ENCODE measurements around the gene PHACTR2. TPM values are rescaled to one million over a fixed set of nuclear protein-coding genes. Genes with fewer than 3 reads are reported as not detected.

The PHACTR2 gene
- total and polyA plus RNA-seq, 2 of the 13 experiments (the other 11 are each of a cell fraction or from before 2014, with no cell fraction given), result 11.3 to 28.2 TPM

- TF ChIP-seq PATZ1 (CRISPR knock-in tag; IDR thresholded peaks at IDR 0.05) (0 out of 2 replicates have a peak, but pooled peaks have one; percentile 22), TFAP4 (IDR thresholded peaks at IDR 0.05; ENCODE audit: borderline replicate concordance, low read depth) (0 out of 2 replicates have a peak, but pooled peaks have one; percentile 29), HES4 (CRISPR knock-in tag; IDR thresholded peaks at IDR 0.05; ENCODE audit: borderline replicate concordance) (no peak), ISX (CRISPR knock-in tag; conservative IDR thresholded peaks at IDR 0.05) (0 out of 2 replicates have a peak, but pooled peaks have one; percentile 55), HIC2 (CRISPR knock-in tag; IDR thresholded peaks at IDR 0.05; ENCODE audit: low read depth) (no peak)
These were observed 14.3 kb downstream of the PHACTR2 start (continued) for GRCh38 chr6:143691900-143692636.

GRCh38 chr6:143692696-143693095 is 14.9 kb downstream of the PHACTR2 start:
- WGBS (ENCODE audit: low lambda C conversion rate), result 0% methylated on average over 3 of the region's 3 CpGs
- DNase-seq (ENCODE audit: low spot score) (peak; percentile 97), FAIRE-seq (peak; percentile 90)
- no peak for TF ChIP-seq CHD2 (IDR thresholded peaks at IDR 0.05; ENCODE audit: low read depth, low read length)
- TF ChIP-seq KDM1A (CRISPR knock-in tag; IDR thresholded peaks at IDR 0.05), result peak; percentile 90
- TF ChIP-seq ZNF549 (CRISPR knock-in tag; IDR thresholded peaks at IDR 0.05), result no peak
- TF ChIP-seq PRDM15 (CRISPR knock-in tag; IDR thresholded peaks at IDR 0.05), result no peak
- TF ChIP-seq ATAD3A (CRISPR knock-in tag; IDR thresholded peaks at IDR 0.05), result no peak
- TF ChIP-seq KDM5A (IDR thresholded peaks at IDR 0.05; ENCODE audit: borderline replicate concordance, low read length), result no peak
- no peak for TF ChIP-seq NCOA5 (CRISPR knock-in tag; IDR thresholded peaks at IDR 0.05)
- no peak for TF ChIP-seq SRY (CRISPR knock-in tag; IDR thresholded peaks at IDR 0.05)
- TF ChIP-seq HMG20B (CRISPR knock-in tag; conservative IDR thresholded peaks at IDR 0.05), result peak; percentile 29; the same call in 1 of the 2 replicates

More at GRCh38 chr6:143692696-143693095, 14.9 kb downstream of the PHACTR2 start:
- peak; percentile 97 for ATAC-seq
- H3K36me3 ChIP-seq (replicated peaks in 1 of 2; ENCODE audit: control insufficient read depth in 1 of 2, insufficient read depth in 2 of 2, low read length in 2 of 2), result no peaks in the 10 kb centered on the region
- peak overlapping the region; percentile 62 for H3K9ac ChIP-seq (ENCODE audit: insufficient read depth, low read depth, low read length)
- H3K4me3 ChIP-seq (replicated peaks in 1 of 3; ENCODE audit: insufficient read depth in 1 of 3, low read depth in 2 of 3, low read length in 3 of 3), result peak overlapping the region; percentile 19 to 47 (median 36); a peak in 4 of 6 replicates
- no peak overlapping the region for H2AFZ ChIP-seq (ENCODE audit: low read length)
- ChIA-PET POLR2A (interaction anchor here (1.3 to 2.2 kb wide), 5 partner anchors 13 to 150 kb away, joined by 4 to 31 read pairs (median 8); partner anchors contain the start of gene LTV1), CTCF (ENCODE audit: low intra/inter-chr PET ratio, low total read pairs) (no interaction called here)
- in situ Hi-C loops (cut with HindIII; ENCODE audit: extremely low pct_ligation_motif_present, low pct_unique_long_range_greater_than_20kb), result loop anchor here (5.0 kb wide), 1 partner anchor 55 kb away; no protein-coding TSS in a partner anchor
- no peaks in the 10 kb centered on the region for H3K27me3 ChIP-seq (ENCODE audit: control insufficient read depth in 1 of 2, insufficient read depth in 2 of 2, low read length in 2 of 2)
- peak overlapping the region; percentile 74 for H3K27ac ChIP-seq (ENCODE audit: extremely low read length, insufficient read depth, low read length)
- peaks cover 54% of the 10 kb centered on the region for H3K79me2 ChIP-seq (ENCODE audit: insufficient read depth, low read length)
- peak overlapping the region; percentile 75 for H3K4me2 ChIP-seq (ENCODE audit: low read depth, low read length)
- intact Hi-C loops (cut with micrococcal nuclease; ENCODE audit: unreplicated experiment), result loop anchor here (2.0 to 5.0 kb wide), 4 partner anchors 35 to 150 kb away; partner anchors contain the start of gene LTV1
- no peaks in the 10 kb centered on the region for H4K20me1 ChIP-seq (ENCODE audit: insufficient read depth, low read length)
- no peaks in the 10 kb centered on the region for H3K9me3 ChIP-seq (ENCODE audit: low read length)
- peaks cover 97% of the 10 kb centered on the region for H3K4me1 ChIP-seq (ENCODE audit: insufficient read depth, low read length)
- BruUV-seq (replicated peaks), result no TSS peak

Data from HepG2 (cell line).